Breast epithelium (tissue), 4 donors: ENCODE data around the gene CLEC4G. TPM values are rescaled to one million over a fixed set of nuclear protein-coding genes. Genes with fewer than 3 reads are reported as not detected.

Experiments used
- DNase-seq, 2 donors: peaks; one replicate each; pipeline ENCODE4 v3.0.0-alpha.2; 2019; ENCODE audit warnings: low spot score in 2 of 2
- H3K27ac ChIP-seq, 2 donors: fragments of 200-600 bp; sonication (generic) in 1 of 2; one replicate each; pipeline ENCODE4 v1.5.1; 2016 to 2019; ENCODE audit warnings: mild to moderate bottlenecking in 1 of 2
- H3K27me3 ChIP-seq, 2 donors: fragments of 200-600 bp; sonication (generic) in 1 of 2; one replicate each; pipeline versions ENCODE4 v1.5.1 to v1.6.0; 2017 to 2019; ENCODE audit warnings: control low read depth in 1 of 2, mild to moderate bottlenecking in 1 of 2
- H3K36me3 ChIP-seq: fragments of 200-600 bp; one replicate; pipeline ENCODE4 v1.5.1; 2019
- H3K4me1 ChIP-seq, 2 donors: fragments of 200-600 bp; sonication (generic); one replicate each; pipeline ENCODE4 v1.5.1; 2016 to 2019; ENCODE audit warnings: control low read depth in 1 of 2
- H3K4me3 ChIP-seq, 3 donors: fragments of 200-600 bp; sonication (generic); 1 replicate in 2 of 3; 2 replicates in 1 of 3; pipeline ENCODE4 v1.5.1; 2016 to 2019; ENCODE audit warnings: mild to moderate bottlenecking in 3 of 3, moderate library complexity in 2 of 3
- H3K9me3 ChIP-seq, 2 donors: fragments of 200-600 bp; sonication (generic) in 1 of 2; one replicate each; pipeline ENCODE4 v1.5.1; 2016 to 2019; ENCODE audit warnings: control low read depth in 1 of 2
- POLR2A ChIP-seq: fragments of 450-650 bp; IDR thresholded peaks from one replicate; pipeline ENCODE4 v1.6.1; 2016; ENCODE audit warnings: antibody characterized with exemption, mild to moderate bottlenecking, moderate library complexity
- POLR2AphosphoS5 ChIP-seq, 3 donors: sonication (generic); formaldehyde crosslinking; IDR thresholded peaks; one replicate each; pipeline ENCODE4 v1.6.1; 2017; ENCODE audit warnings: antibody characterized with exemption in 3 of 3
- intact Hi-C: fragments of 100-400 bp; cut with DNase I; formaldehyde crosslinking; loops from one replicate; pipeline ENCODE4 v1.15.1; 2023; ENCODE audit warnings: low total_unique reads
- total RNA-seq, 3 donors: library from RNA; depleted of rRNA; stranded (reverse); fragments of >200 nt; gene quantifications; one replicate each; pipeline ENCODE4 v1.1.0, GENCODE V29; 2016
- TF ChIP-seq, protein P1 (sequence below), 3 donors: fragments of 450-650 bp; IDR thresholded peaks; one replicate each; pipeline ENCODE4 v1.5.1; 2016 to 2017; ENCODE audit warnings: antibody characterized with exemption in 3 of 3, mild to moderate bottlenecking in 3 of 3, moderate library complexity in 3 of 3

The CLEC4G gene
- total RNA-seq, 3 donors from 2014 or later: 1.3 to 3.7 TPM; not detected in 1

DNA sequence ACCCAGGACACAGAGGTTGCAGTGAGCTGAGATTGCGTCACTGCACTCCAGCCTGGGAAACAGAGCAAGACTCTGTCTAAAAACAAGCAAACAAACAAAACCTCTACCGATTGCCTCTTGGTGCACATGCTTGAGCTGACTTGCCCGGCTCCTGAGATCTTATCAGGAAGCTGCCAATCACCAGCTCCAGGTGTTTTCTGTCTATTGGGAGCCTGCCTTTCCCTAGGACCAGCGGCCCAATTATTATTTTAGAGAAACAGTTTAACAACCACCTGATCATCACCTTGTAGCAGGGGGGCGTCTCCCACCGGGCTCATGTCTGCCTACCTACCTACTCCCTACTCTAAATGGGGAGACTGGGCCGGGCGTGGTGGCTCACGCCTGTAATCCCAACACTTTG lies 41.9 kb upstream of the CLEC4G start:
- intact Hi-C loops: no loop called here
- DNase-seq: no peak
- no peaks in the 10 kb centered on the region for H3K9me3 ChIP-seq
- H3K4me1 ChIP-seq: no peaks in the 10 kb centered on the region
- no peak overlapping the region for H3K27ac ChIP-seq
- peaks cover 0 to 14% of the 10 kb centered on the region in 2 donors for H3K27me3 ChIP-seq
- H3K36me3 ChIP-seq: no peaks in the 10 kb centered on the region
- TF ChIP-seq POLR2A (no peak), POLR2AphosphoS5 (IDR thresholded peaks at IDR 0.05) (no peak)
- TF ChIP-seq, protein P1, sequence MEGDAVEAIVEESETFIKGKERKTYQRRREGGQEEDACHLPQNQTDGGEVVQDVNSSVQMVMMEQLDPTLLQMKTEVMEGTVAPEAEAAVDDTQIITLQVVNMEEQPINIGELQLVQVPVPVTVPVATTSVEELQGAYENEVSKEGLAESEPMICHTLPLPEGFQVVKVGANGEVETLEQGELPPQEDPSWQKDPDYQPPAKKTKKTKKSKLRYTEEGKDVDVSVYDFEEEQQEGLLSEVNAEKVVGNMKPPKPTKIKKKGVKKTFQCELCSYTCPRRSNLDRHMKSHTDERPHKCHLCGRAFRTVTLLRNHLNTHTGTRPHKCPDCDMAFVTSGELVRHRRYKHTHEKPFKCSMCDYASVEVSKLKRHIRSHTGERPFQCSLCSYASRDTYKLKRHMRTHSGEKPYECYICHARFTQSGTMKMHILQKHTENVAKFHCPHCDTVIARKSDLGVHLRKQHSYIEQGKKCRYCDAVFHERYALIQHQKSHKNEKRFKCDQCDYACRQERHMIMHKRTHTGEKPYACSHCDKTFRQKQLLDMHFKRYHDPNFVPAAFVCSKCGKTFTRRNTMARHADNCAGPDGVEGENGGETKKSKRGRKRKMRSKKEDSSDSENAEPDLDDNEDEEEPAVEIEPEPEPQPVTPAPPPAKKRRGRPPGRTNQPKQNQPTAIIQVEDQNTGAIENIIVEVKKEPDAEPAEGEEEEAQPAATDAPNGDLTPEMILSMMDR (IDR thresholded peaks at IDR 0.05): no peak
- no peak overlapping the region for H3K4me3 ChIP-seq

DNA sequence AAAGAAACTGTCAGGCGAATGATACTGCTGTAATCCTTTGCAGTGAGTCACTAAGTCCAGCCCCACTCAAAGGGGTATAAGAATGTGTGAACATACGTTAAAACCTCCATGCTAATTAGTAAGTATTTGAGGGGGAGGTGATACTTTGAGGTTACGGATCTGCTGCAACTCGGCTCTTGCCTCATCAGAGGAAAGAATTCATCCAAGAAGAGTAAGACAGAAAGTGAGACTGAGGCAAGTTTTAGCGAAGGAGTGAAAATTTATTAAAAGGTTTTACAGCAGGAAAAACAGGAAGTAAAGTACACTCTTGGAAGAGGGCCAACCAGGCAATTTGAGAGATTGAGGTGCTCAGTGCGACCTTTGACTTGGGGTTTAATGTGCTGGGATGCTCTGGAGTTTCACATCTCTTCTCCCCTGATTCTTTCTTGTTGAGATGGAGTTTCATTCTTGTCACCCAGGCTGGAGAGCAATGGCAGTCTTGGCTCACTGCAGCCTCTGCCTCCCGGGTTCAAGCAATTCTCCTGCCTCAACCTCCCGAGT lies 40.9 kb upstream of the CLEC4G start:
- Histone ChIP-seq H3K4me1 (no peaks in the 10 kb centered on the region), H3K36me3 (no peaks in the 10 kb centered on the region), H3K27ac (no peak overlapping the region), H3K4me3 (no peak overlapping the region), H3K9me3 (no peaks in the 10 kb centered on the region), H3K27me3 (peaks cover 0 to 19% of the 10 kb centered on the region in 2 donors)
- TF ChIP-seq, protein P1 (IDR thresholded peaks at IDR 0.05): no peak
- TF ChIP-seq POLR2AphosphoS5 (IDR thresholded peaks at IDR 0.05) (no peak), POLR2A (no peak)
- intact Hi-C loops: no loop called here
- no peak for DNase-seq

DNA sequence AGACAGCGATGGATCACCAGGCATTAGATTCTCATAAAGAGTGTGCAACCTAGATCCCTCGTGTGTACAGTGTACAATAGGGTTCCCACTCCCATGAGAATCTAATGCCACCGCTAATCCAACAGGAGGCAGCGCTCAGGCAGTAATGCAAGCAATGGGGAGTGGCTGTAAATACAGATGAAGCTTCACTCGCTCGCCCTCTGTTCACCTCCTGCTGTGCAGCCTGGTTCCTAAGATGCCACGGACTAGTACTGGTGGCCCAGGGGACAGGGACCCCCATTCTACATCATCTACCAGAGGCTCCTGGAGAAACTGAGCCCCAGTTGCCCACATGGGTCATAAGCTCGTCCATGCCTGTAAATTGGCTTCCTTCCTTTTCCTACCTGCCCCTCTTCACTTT lies 39.2 kb upstream of the CLEC4G start:
- H3K36me3 ChIP-seq: no peaks in the 10 kb centered on the region
- peaks cover 0 to 32% of the 10 kb centered on the region in 2 donors for H3K27me3 ChIP-seq
- no peaks in the 10 kb centered on the region for H3K4me1 ChIP-seq
- H3K4me3 ChIP-seq: no peak overlapping the region
- no peak overlapping the region for H3K27ac ChIP-seq
- no peaks in the 10 kb centered on the region for H3K9me3 ChIP-seq
- TF ChIP-seq POLR2AphosphoS5 (IDR thresholded peaks at IDR 0.05) (no peak), POLR2A (no peak)
- TF ChIP-seq, protein P1 (IDR thresholded peaks at IDR 0.05): no peak
- DNase-seq: no peak
- intact Hi-C loops: no loop called here

DNA sequence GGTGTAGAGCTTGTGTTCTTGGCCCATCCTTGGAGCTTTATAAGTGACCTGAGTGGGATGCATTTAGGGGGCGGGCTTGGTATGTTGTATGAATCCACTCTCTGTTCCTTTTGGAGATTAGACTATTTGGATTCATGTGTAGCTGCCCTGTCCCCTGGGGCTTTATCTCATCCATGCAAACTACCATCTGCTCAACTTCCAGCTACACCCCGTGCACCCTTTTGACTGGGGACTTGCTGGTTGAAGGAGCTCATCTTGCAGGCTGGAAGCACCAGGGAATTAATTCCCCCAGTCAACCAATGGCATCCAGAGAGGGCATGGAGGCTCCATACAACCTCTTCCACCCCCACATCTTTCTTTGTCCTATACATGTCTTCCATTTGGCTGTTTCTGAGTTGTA lies 37.3 kb upstream of the CLEC4G start:
- TF ChIP-seq POLR2A (no peak), POLR2AphosphoS5 (IDR thresholded peaks at IDR 0.05) (no peak)
- TF ChIP-seq, protein P1 (IDR thresholded peaks at IDR 0.05): no peak
- H3K9me3 ChIP-seq: no peaks in the 10 kb centered on the region
- intact Hi-C loops: no loop called here
- no peaks in the 10 kb centered on the region for H3K36me3 ChIP-seq
- no peak for DNase-seq
- no peaks in the 10 kb centered on the region for H3K4me1 ChIP-seq
- no peak overlapping the region for H3K27ac ChIP-seq
- no peak overlapping the region for H3K4me3 ChIP-seq
- peaks cover 0 to 32% of the 10 kb centered on the region in 2 donors for H3K27me3 ChIP-seq

DNA sequence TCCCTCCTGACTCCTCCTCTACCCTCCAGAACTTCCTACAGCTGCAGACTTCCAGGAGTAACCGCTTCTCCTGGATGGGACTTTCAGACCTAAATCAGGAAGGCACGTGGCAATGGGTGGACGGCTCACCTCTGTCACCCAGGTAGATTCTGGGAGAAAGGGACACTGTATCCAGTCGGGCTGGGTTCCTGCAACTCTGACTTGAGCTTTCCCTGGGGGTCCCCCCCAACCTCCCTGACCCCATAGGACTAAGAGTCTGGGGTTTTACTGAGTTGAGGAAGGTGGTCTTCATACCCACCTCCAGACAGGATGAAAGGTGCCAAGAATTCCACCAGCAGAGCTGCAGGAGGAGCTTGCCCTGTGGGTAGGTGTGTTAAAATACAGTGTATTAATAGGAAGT lies 35.6 kb upstream of the CLEC4G start:
- peaks cover 0 to 32% of the 10 kb centered on the region in 2 donors for H3K27me3 ChIP-seq
- H3K27ac ChIP-seq: no peak overlapping the region
- TF ChIP-seq POLR2AphosphoS5 (IDR thresholded peaks at IDR 0.05) (no peak), POLR2A (no peak)
- TF ChIP-seq, protein P1 (IDR thresholded peaks at IDR 0.05): no peak
- no peaks in the 10 kb centered on the region for H3K9me3 ChIP-seq
- no peaks in the 10 kb centered on the region for H3K36me3 ChIP-seq
- no peak for DNase-seq
- intact Hi-C loops: no loop called here
- H3K4me1 ChIP-seq: no peaks in the 10 kb centered on the region
- H3K4me3 ChIP-seq: no peak overlapping the region
